Effector CD8-positive, alpha-beta T cell (primary cell): ENCODE measurements around the gene PC.
"Not testable (repeated sequence)": the region's sequence is repeated elsewhere in the genome, so short reads cannot be mapped to it uniquely, and the experiment has no call there.

Experiments used
- DNase-seq: peaks from one replicate; lab custom pipeline; 2025; lab: John Stamatoyannopoulos, UW
- total RNA-seq, 4 experiments: gene quantifications; one replicate each; lab custom pipeline; 2026; lab: John Stamatoyannopoulos, UW

Gene PC
- total RNA-seq: 3.4 to 8.1 (median 4.7) reads per million in 4 experiments

GRCh38 chr11:66958232-66958955 is at the start of gene PC:
PC (minus strand) TSS chr11:66958383; CDS start chr11:66872159, 86,224 bp downstream.
- DNase-seq: peak; percentile 93

GRCh38 chr11:67007126-67007525 is 48.9 kb upstream of the PC start:
- DNase-seq: no peak

- DNase-seq: no peak
These were observed 48.1 kb upstream of the PC start for GRCh38 chr11:67006029-67006884.

- not testable (repeated sequence) for DNase-seq
These were observed 47.0 kb upstream of the PC start for GRCh38 chr11:67005200-67005599.

- DNase-seq: no peak
These were observed 44.8 kb upstream of the PC start for GRCh38 chr11:67002921-67003411.

- DNase-seq: no peak
These were observed 44.2 kb upstream of the PC start for GRCh38 chr11:67002297-67002913.

- no peak for DNase-seq
These were observed 43.1 kb upstream of the PC start for GRCh38 chr11:67001332-67001731.

- no peak for DNase-seq
These were observed 41.4 kb upstream of the PC start for GRCh38 chr11:66999555-66999954.

- DNase-seq: no peak
These were observed 38.6 kb upstream of the PC start for GRCh38 chr11:66996609-66997273.

- DNase-seq: no peak
These were observed 33.9 kb upstream of the PC start for GRCh38 chr11:66992041-66992440.

- DNase-seq: not testable (repeated sequence)
These were observed 31.2 kb upstream of the PC start for GRCh38 chr11:66989360-66989759.

GRCh38 chr11:66988741-66989140 is 30.6 kb upstream of the PC start:
- DNase-seq: not testable (repeated sequence)

GRCh38 chr11:66987924-66988637 is 29.9 kb upstream of the PC start:
- DNase-seq: no peak

GRCh38 chr11:66987158-66987620 is 29.0 kb upstream of the PC start:
- DNase-seq: no peak

- DNase-seq: no peak
These were observed 28.0 kb upstream of the PC start for GRCh38 chr11:66986178-66986545.

- no peak for DNase-seq
These were observed 27.5 kb upstream of the PC start for GRCh38 chr11:66985508-66986177.

- DNase-seq: no peak
These were observed 25.2 kb upstream of the PC start for GRCh38 chr11:66983275-66983924.

GRCh38 chr11:66981976-66982578 is 23.9 kb upstream of the PC start:
- no peak for DNase-seq

- no peak for DNase-seq
These were observed 21.3 kb upstream of the PC start for GRCh38 chr11:66979336-66979980.
